Measurements from ENCODE around the gene ZNF805.
"Not testable (repeated sequence)": the region's sequence is repeated elsewhere in the genome, so short reads cannot be mapped to it uniquely, and the experiment has no call there.

The ZNF805 gene

GRCh38 chr19:57240311-57241090 lies at the start of gene ZNF805:
Gene ZNF805 (plus strand): TSS chr19:57240632. CDS start chr19:57240892, 260 bp downstream.
- in situ Hi-C loops (cut with MboI; ENCODE audit: low sequenced_read_pairs) = no loop called here

GRCh38 chr19:57191141-57192076 lies 49.0 kb upstream of the ZNF805 start, which contains the start of gene ZNF264:
Gene ZNF264 (plus strand): TSS chr19:57191500. CDS start chr19:57191914, 414 bp downstream.
- in situ Hi-C loops (cut with MboI; ENCODE audit: low sequenced_read_pairs) = no loop called here

- in situ Hi-C loops (cut with MboI; ENCODE audit: low sequenced_read_pairs) = no loop called here
Observed at GRCh38 chr19:57192077-57192420, 48.4 kb upstream of the ZNF805 start.

- in situ Hi-C loops (cut with MboI; ENCODE audit: low sequenced_read_pairs) = no loop called here
Observed at GRCh38 chr19:57192993-57193392, 47.4 kb upstream of the ZNF805 start.

GRCh38 chr19:57197874-57198273 lies 42.6 kb upstream of the ZNF805 start:
- in situ Hi-C loops (cut with MboI; ENCODE audit: low sequenced_read_pairs) = not testable (repeated sequence)

GRCh38 chr19:57202160-57202559 lies 38.3 kb upstream of the ZNF805 start:
- in situ Hi-C loops (cut with MboI; ENCODE audit: low sequenced_read_pairs) = no loop called here

GRCh38 chr19:57210381-57210780 lies 30.1 kb upstream of the ZNF805 start:
- in situ Hi-C loops (cut with MboI; ENCODE audit: low sequenced_read_pairs) = no loop called here

- in situ Hi-C loops (cut with MboI; ENCODE audit: low sequenced_read_pairs) = no loop called here
Observed at GRCh38 chr19:57212109-57212508, 28.3 kb upstream of the ZNF805 start.

- in situ Hi-C loops (cut with MboI; ENCODE audit: low sequenced_read_pairs) = no loop called here
Observed at GRCh38 chr19:57227502-57227901, 12.9 kb upstream of the ZNF805 start.

- in situ Hi-C loops (cut with MboI; ENCODE audit: low sequenced_read_pairs) = no loop called here
Observed at GRCh38 chr19:57231686-57232085, 8.7 kb upstream of the ZNF805 start.

- in situ Hi-C loops (cut with MboI; ENCODE audit: low sequenced_read_pairs) = no loop called here
Observed at GRCh38 chr19:57233207-57233606, 7.2 kb upstream of the ZNF805 start.

- in situ Hi-C loops (cut with MboI; ENCODE audit: low sequenced_read_pairs) = no loop called here
Observed at GRCh38 chr19:57239982-57240310, 486 bp upstream of the ZNF805 start.

- in situ Hi-C loops (cut with MboI; ENCODE audit: low sequenced_read_pairs) = no loop called here
Observed at GRCh38 chr19:57241176-57241575, 744 bp downstream of the ZNF805 start.

GRCh38 chr19:57242821-57243220 lies 2.4 kb downstream of the ZNF805 start:
- in situ Hi-C loops (cut with MboI; ENCODE audit: low sequenced_read_pairs) = no loop called here

GRCh38 chr19:57244513-57244912 lies 4.1 kb downstream of the ZNF805 start:
- in situ Hi-C loops (cut with MboI; ENCODE audit: low sequenced_read_pairs) = no loop called here

- in situ Hi-C loops (cut with MboI; ENCODE audit: low sequenced_read_pairs) = no loop called here
Observed at GRCh38 chr19:57245066-57245465, 4.6 kb downstream of the ZNF805 start.

- in situ Hi-C loops (cut with MboI; ENCODE audit: low sequenced_read_pairs) = no loop called here
Observed at GRCh38 chr19:57245959-57246358, 5.5 kb downstream of the ZNF805 start.

- in situ Hi-C loops (cut with MboI; ENCODE audit: low sequenced_read_pairs) = no loop called here
Observed at GRCh38 chr19:57248646-57249045, 8.2 kb downstream of the ZNF805 start.

GRCh38 chr19:57249329-57249728 lies 8.9 kb downstream of the ZNF805 start:
- in situ Hi-C loops (cut with MboI; ENCODE audit: low sequenced_read_pairs) = no loop called here

- in situ Hi-C loops (cut with MboI; ENCODE audit: low sequenced_read_pairs) = not testable (repeated sequence)
Observed at GRCh38 chr19:57253767-57254166, 13.3 kb downstream of the ZNF805 start.

- in situ Hi-C loops (cut with MboI; ENCODE audit: low sequenced_read_pairs) = no loop called here
Observed at GRCh38 chr19:57262044-57262443, 21.6 kb downstream of the ZNF805 start.

- in situ Hi-C loops (cut with MboI; ENCODE audit: low sequenced_read_pairs) = no loop called here
Observed at GRCh38 chr19:57263244-57263741, 22.9 kb downstream of the ZNF805 start.

Data from HL-60/S4 treated with retinoic acid at 250 ng/mL for 4 days and 3 days (cell line).